K562 (cell line): ENCODE data around the gene YBX1. TPM values are rescaled to one million over a fixed set of nuclear protein-coding genes. Genes with fewer than 3 reads are reported as not detected.

Experiments used
- ERF ChIP-seq: fragments of 450-650 bp; formaldehyde crosslinking; IDR thresholded peaks from 2 replicates; pipeline ENCODE4 v1.4.0; 2020; ENCODE audit warnings: mild to moderate bottlenecking, mixed read lengths
- IFI16 ChIP-seq: fragments of 250-450 bp; sonication (Bioruptor Pico); IDR thresholded peaks from 2 replicates; pipeline ENCODE4 v2.1.2; 2022; ENCODE audit warnings: mild to moderate bottlenecking, inconsistent platforms
- MCM2 ChIP-seq: fragments of 450-650 bp; IDR thresholded peaks from 2 replicates; pipeline ENCODE4 v1.6.1; 2017; ENCODE audit warnings: low read depth, mild to moderate bottlenecking
- MEF2D ChIP-seq: conservative IDR thresholded peaks from 2 replicates; pipeline ENCODE4 v1.6.1; 2016; ENCODE audit warnings: low read depth, missing genetic modification characterization, missing compliant biosample characterization
- PHB2 ChIP-seq: fragments of 450-650 bp; IDR thresholded peaks from 2 replicates; pipeline ENCODE4 v1.6.1; 2017; ENCODE audit warnings: low read depth
- POLR3A ChIP-seq: IDR thresholded peaks from 2 replicates; pipeline ENCODE4 v1.6.1; 2011; ENCODE audit warnings: borderline replicate concordance, mild to moderate bottlenecking, moderate library complexity; ENCODE audit not compliant: insufficient read length, insufficient read depth; ENCODE audit errors: extremely low read depth
- SETDB1 ChIP-seq: IDR thresholded peaks from one replicate; pipeline ENCODE4 v1.6.1; 2012; ENCODE audit warnings: low read length, control low read depth, inconsistent platforms
- SREBF2 ChIP-seq: sonication (generic); formaldehyde crosslinking; IDR thresholded peaks from 2 replicates; pipeline ENCODE4 v1.4.0; 2020; ENCODE audit warnings: mild to moderate bottlenecking, missing genetic modification reagents
- STAT5B ChIP-seq: fragments of 250-450 bp; sonication (Bioruptor Pico); IDR thresholded peaks from 2 replicates; pipeline ENCODE4 v1.8.0; 2021; ENCODE audit warnings: mild to moderate bottlenecking, inconsistent platforms
- ZBED1 ChIP-seq: IDR thresholded peaks from 2 replicates; pipeline ENCODE4 v1.6.1; 2014
- ZBTB8A ChIP-seq: fragments of 450-650 bp; IDR thresholded peaks from 2 replicates; pipeline ENCODE4 v1.6.1; 2018; ENCODE audit warnings: mild to moderate bottlenecking, moderate library complexity; ENCODE audit not compliant: partially characterized antibody
- ZEB2 ChIP-seq: fragments of 450-650 bp; IDR thresholded peaks from 2 replicates; pipeline ENCODE4 v1.6.1; 2016
- ZNF124 ChIP-seq: sonication (generic); formaldehyde crosslinking; IDR thresholded peaks from 2 replicates; pipeline ENCODE4 v1.8.1; 2022; ENCODE audit warnings: missing genetic modification reagents
- ZNF224 ChIP-seq: sonication (generic); formaldehyde crosslinking; IDR thresholded peaks from 2 replicates; pipeline ENCODE4 v1.8.0; 2022; ENCODE audit warnings: mild to moderate bottlenecking, missing genetic modification reagents
- ZNF668 ChIP-seq: fragments of 250-450 bp; sonication (Bioruptor Pico); IDR thresholded peaks from 2 replicates; pipeline ENCODE4 v1.8.0; 2022; ENCODE audit warnings: mild to moderate bottlenecking, inconsistent platforms
- ZNF707 ChIP-seq: fragments of 250-450 bp; sonication (Bioruptor Pico); conservative IDR thresholded peaks from 2 replicates; pipeline ENCODE4 v1.8.0; 2022; ENCODE audit warnings: inconsistent platforms, mild to moderate bottlenecking, moderate library complexity
- ZNF77 ChIP-seq: fragments of 250-450 bp; sonication (Bioruptor Pico); IDR thresholded peaks from 2 replicates; pipeline ENCODE4 v1.5.0; 2020
- ZNF830 ChIP-seq: fragments of 250-450 bp; sonication (Bioruptor Pico); IDR thresholded peaks from 2 replicates; pipeline ENCODE4 v1.5.0; 2021; ENCODE audit warnings: mild to moderate bottlenecking
- polyA plus RNA-seq, 8 experiments: library from polyadenylated mRNA; depleted of rRNA in 4 of 8; stranded (reverse) in 5 of 8; unstranded in 3 of 8; fragments of >200 nt; fragmentation: Nextera tagmentation in 2 of 8; fragmentation: Illumina TruSeq in 1 of 8; extraction: Ambion mirVana in 2 of 8; extraction: Trizol in 1 of 8; gene quantifications; 2 replicates each; pipeline versions ENCODE4 v1.2.1 to v1.2.3, GENCODE V29; 2011 to 2014; ENCODE audit warnings: inconsistent platforms in 1 of 8, missing spikeins in 1 of 8
- total RNA-seq, 7 experiments: library from RNA; depleted of rRNA in 6 of 7; stranded (reverse); fragments of >200 nt in 6 of 7; fragmentation: Illumina TruSeq in 2 of 7; extraction: Trizol in 2 of 7; gene quantifications; 2 replicates each; pipeline versions ENCODE4 v1.2.1 to v1.2.3, GENCODE V29; 2011 to 2021; ENCODE audit warnings: low replicate concordance in 1 of 7
- TF ChIP-seq, protein P1 (sequence below), 3 experiments: fragments of 200-800 bp in 1 of 3; fragments of 250-450 bp in 1 of 3; fragments of 450-650 bp in 1 of 3; sonication (Bioruptor Pico) in 1 of 3; sonication (Bioruptor generic) in 1 of 3; formaldehyde crosslinking in 1 of 3; IDR thresholded peaks; 2 replicates each; pipeline versions ENCODE4 v1.6.1 to v1.8.0; 2016 to 2022; ENCODE audit warnings: mild to moderate bottlenecking in 2 of 3, missing genetic modification characterization in 2 of 3, missing compliant biosample characterization in 1 of 3, moderate library complexity in 1 of 3
- TF ChIP-seq, protein P2 (sequence below): fragments of 250-450 bp; sonication (Bioruptor Pico); IDR thresholded peaks from 2 replicates; pipeline ENCODE4 v1.4.0; 2020; ENCODE audit warnings: mild to moderate bottlenecking
- TF ChIP-seq, protein P3 (sequence below): fragments of 450-650 bp; conservative IDR thresholded peaks from 2 replicates; pipeline ENCODE4 v1.6.1; 2016; ENCODE audit warnings: missing genetic modification characterization, low read depth, mild to moderate bottlenecking, control low read depth, missing compliant biosample characterization
- TF ChIP-seq, protein P4 (sequence below): fragments of 450-650 bp; formaldehyde crosslinking; IDR thresholded peaks from 2 replicates; pipeline ENCODE4 v1.4.0; 2020; ENCODE audit warnings: mild to moderate bottlenecking, moderate library complexity

Gene YBX1
- total and polyA plus RNA-seq, 9 of the 15 experiments (the other 6 are each of a cell fraction or from before 2014, with no cell fraction given) = 363 to 1,955 (median 1,216) TPM

DNA sequence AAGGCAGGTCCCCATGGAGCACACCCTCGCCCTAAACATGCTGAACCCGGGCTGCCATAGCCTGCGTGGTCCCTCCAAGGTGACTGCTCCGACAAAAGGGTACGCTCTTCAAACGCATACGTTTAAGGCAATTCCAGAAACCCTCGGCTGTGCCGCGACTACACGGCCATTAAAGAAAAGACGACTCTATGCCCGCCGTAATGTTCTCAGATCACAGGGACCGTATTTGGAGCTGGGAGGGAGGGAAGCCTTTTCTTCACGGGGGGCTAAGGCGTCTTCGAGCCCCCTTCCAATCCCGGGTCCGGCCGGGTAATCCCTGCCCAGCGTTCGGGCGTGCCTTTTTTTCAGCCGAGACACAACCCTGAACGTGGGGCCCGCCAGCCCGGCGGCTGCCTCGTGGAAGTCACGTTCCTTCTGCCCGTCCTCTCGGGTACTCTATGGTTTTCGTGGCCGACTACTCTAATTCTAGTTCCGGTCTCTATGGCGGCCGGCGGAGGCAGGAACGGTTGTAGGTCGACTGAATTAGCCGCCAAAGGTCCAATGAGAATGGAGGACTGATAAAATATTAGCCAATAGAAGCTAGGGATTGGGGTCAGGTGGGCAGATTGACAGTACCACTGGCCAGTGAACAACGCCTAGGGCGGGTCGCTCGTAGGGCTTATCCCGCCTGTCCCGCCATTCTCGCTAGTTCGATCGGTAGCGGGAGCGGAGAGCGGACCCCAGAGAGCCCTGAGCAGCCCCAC, at the start of gene YBX1 (continued):
- TF ChIP-seq, protein P1, sequence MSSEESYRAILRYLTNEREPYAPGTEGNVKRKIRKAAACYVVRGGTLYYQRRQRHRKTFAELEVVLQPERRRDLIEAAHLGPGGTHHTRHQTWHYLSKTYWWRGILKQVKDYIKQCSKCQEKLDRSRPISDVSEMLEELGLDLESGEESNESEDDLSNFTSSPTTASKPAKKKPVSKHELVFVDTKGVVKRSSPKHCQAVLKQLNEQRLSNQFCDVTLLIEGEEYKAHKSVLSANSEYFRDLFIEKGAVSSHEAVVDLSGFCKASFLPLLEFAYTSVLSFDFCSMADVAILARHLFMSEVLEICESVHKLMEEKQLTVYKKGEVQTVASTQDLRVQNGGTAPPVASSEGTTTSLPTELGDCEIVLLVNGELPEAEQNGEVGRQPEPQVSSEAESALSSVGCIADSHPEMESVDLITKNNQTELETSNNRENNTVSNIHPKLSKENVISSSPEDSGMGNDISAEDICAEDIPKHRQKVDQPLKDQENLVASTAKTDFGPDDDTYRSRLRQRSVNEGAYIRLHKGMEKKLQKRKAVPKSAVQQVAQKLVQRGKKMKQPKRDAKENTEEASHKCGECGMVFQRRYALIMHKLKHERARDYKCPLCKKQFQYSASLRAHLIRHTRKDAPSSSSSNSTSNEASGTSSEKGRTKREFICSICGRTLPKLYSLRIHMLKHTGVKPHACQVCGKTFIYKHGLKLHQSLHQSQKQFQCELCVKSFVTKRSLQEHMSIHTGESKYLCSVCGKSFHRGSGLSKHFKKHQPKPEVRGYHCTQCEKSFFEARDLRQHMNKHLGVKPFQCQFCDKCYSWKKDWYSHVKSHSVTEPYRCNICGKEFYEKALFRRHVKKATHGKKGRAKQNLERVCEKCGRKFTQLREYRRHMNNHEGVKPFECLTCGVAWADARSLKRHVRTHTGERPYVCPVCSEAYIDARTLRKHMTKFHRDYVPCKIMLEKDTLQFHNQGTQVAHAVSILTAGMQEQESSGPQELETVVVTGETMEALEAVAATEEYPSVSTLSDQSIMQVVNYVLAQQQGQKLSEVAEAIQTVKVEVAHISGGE (CRISPR knock-in tag; IDR thresholded peaks at IDR 0.05) = no peak
- TF ChIP-seq IFI16 (CRISPR knock-in tag) = no peak
- no peak for TF ChIP-seq ZNF224 (CRISPR knock-in tag)
- TF ChIP-seq ZNF124 (CRISPR knock-in tag) = no peak
- 0 out of 2 replicates have a peak, but pooled peaks have one; percentile 16 for TF ChIP-seq MEF2D (tag)
- no peak for TF ChIP-seq MCM2
- no peak for TF ChIP-seq ZBED1
- no peak for TF ChIP-seq ZNF77 (CRISPR knock-in tag)
- TF ChIP-seq ZNF707 (CRISPR knock-in tag) = no peak
- TF ChIP-seq ZEB2 = no peak
- TF ChIP-seq ZBTB8A = no peak
- no peak for TF ChIP-seq ZNF830
- TF ChIP-seq, protein P2, sequence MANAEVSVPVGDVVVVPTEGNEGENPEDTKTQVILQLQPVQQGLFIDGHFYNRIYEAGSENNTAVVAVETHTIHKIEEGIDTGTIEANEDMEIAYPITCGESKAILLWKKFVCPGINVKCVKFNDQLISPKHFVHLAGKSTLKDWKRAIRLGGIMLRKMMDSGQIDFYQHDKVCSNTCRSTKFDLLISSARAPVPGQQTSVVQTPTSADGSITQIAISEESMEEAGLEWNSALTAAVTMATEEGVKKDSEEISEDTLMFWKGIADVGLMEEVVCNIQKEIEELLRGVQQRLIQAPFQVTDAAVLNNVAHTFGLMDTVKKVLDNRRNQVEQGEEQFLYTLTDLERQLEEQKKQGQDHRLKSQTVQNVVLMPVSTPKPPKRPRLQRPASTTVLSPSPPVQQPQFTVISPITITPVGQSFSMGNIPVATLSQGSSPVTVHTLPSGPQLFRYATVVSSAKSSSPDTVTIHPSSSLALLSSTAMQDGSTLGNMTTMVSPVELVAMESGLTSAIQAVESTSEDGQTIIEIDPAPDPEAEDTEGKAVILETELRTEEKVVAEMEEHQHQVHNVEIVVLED (CRISPR knock-in tag) = no peak
- TF ChIP-seq POLR3A = no peak
- no peak for TF ChIP-seq STAT5B (CRISPR knock-in tag)
- TF ChIP-seq, protein P3, sequence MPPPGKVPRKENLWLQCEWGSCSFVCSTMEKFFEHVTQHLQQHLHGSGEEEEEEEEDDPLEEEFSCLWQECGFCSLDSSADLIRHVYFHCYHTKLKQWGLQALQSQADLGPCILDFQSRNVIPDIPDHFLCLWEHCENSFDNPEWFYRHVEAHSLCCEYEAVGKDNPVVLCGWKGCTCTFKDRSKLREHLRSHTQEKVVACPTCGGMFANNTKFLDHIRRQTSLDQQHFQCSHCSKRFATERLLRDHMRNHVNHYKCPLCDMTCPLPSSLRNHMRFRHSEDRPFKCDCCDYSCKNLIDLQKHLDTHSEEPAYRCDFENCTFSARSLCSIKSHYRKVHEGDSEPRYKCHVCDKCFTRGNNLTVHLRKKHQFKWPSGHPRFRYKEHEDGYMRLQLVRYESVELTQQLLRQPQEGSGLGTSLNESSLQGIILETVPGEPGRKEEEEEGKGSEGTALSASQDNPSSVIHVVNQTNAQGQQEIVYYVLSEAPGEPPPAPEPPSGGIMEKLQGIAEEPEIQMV (tag) = peak; percentile 95
- no peak for TF ChIP-seq PHB2
- TF ChIP-seq ERF (CRISPR knock-in tag) = no peak; the same call in 1 of the 2 replicates
- TF ChIP-seq ZNF668 = no peak
- no peak for TF ChIP-seq SETDB1
- TF ChIP-seq SREBF2 = no peak
- TF ChIP-seq, protein P4, sequence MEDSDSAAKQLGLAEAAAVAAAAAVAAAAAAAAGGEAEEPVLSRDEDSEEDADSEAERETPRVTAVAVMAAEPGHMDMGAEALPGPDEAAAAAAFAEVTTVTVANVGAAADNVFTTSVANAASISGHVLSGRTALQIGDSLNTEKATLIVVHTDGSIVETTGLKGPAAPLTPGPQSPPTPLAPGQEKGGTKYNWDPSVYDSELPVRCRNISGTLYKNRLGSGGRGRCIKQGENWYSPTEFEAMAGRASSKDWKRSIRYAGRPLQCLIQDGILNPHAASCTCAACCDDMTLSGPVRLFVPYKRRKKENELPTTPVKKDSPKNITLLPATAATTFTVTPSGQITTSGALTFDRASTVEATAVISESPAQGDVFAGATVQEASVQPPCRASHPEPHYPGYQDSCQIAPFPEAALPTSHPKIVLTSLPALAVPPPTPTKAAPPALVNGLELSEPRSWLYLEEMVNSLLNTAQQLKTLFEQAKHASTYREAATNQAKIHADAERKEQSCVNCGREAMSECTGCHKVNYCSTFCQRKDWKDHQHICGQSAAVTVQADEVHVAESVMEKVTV (CRISPR knock-in tag) = no peak
